ENCODE results near the gene VENTX.

GRCh38 chr10:133216776-133217175 lies 20.9 kb upstream of the VENTX start:
- TF ChIP-seq POLR2A (IDR thresholded peaks at IDR 0.05; ENCODE audit: low read depth, low read length): no peak
- TF ChIP-seq, protein P1, sequence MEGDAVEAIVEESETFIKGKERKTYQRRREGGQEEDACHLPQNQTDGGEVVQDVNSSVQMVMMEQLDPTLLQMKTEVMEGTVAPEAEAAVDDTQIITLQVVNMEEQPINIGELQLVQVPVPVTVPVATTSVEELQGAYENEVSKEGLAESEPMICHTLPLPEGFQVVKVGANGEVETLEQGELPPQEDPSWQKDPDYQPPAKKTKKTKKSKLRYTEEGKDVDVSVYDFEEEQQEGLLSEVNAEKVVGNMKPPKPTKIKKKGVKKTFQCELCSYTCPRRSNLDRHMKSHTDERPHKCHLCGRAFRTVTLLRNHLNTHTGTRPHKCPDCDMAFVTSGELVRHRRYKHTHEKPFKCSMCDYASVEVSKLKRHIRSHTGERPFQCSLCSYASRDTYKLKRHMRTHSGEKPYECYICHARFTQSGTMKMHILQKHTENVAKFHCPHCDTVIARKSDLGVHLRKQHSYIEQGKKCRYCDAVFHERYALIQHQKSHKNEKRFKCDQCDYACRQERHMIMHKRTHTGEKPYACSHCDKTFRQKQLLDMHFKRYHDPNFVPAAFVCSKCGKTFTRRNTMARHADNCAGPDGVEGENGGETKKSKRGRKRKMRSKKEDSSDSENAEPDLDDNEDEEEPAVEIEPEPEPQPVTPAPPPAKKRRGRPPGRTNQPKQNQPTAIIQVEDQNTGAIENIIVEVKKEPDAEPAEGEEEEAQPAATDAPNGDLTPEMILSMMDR (conservative IDR thresholded peaks at IDR 0.05; ENCODE audit: low read depth, low read length): no peak
